Neuron (in vitro differentiated cells): ENCODE results near the gene USP44.
A peak's percentile ranks its signal among the peaks of the same experiment; 100 is the strongest.
"Not testable (repeated sequence)": the region's sequence is repeated elsewhere in the genome, so short reads cannot be mapped to it uniquely, and the experiment has no call there.

ENCODE experiments used
- H2AFZ ChIP-seq: one replicate; pipeline ENCODE4 v1.6.1; 2013; ENCODE audit warnings: low read depth, mild to moderate bottlenecking, inconsistent platforms, low read length, moderate library complexity
- H3K27me3 ChIP-seq: one replicate; pipeline ENCODE4 v1.6.1; 2013; ENCODE audit warnings: low read length; ENCODE audit not compliant: insufficient read depth
- H3K36me3 ChIP-seq: one replicate; pipeline ENCODE4 v1.6.1; 2013; ENCODE audit warnings: low read length; ENCODE audit not compliant: insufficient read depth
- H3K4me1 ChIP-seq: one replicate; pipeline ENCODE4 v1.6.1; 2013; ENCODE audit warnings: low read length; ENCODE audit not compliant: insufficient read depth
- H3K4me3 ChIP-seq: 2 replicates; pipeline ENCODE4 v1.5.1; 2013; ENCODE audit warnings: mild to moderate bottlenecking, low read length, moderate library complexity
- H3K9me3 ChIP-seq: one replicate; pipeline ENCODE4 v1.6.1; 2013; ENCODE audit warnings: low read length

The USP44 gene

GRCh38 chr12:95484524-95484923 lies 66.8 kb downstream of the USP44 start:
- Histone ChIP-seq H2AFZ (no peak overlapping the region), H3K4me1 (no peaks in the 10 kb centered on the region), H3K4me3 (no peak overlapping the region), H3K27me3 (no peaks in the 10 kb centered on the region), H3K9me3 (no peaks in the 10 kb centered on the region), H3K36me3 (peaks cover 52% of the 10 kb centered on the region)

- not testable (repeated sequence) for H3K4me3 ChIP-seq, H3K27me3 ChIP-seq, H3K9me3 ChIP-seq, H3K4me1 ChIP-seq, H2AFZ ChIP-seq
- H3K36me3 ChIP-seq: peaks cover 65% of the 10 kb centered on the region
These were observed 68.7 kb downstream of the USP44 start for GRCh38 chr12:95482564-95482963.

GRCh38 chr12:95481888-95482287 lies 69.4 kb downstream of the USP44 start:
- no peak overlapping the region for H3K4me3 ChIP-seq
- H3K27me3 ChIP-seq: no peaks in the 10 kb centered on the region
- no peak overlapping the region for H2AFZ ChIP-seq
- H3K36me3 ChIP-seq: peaks cover 66% of the 10 kb centered on the region
- H3K9me3 ChIP-seq: no peaks in the 10 kb centered on the region
- no peaks in the 10 kb centered on the region for H3K4me1 ChIP-seq

- no peaks in the 10 kb centered on the region for H3K4me1 ChIP-seq
- no peak overlapping the region for H3K4me3 ChIP-seq
- no peak overlapping the region for H2AFZ ChIP-seq
- no peaks in the 10 kb centered on the region for H3K27me3 ChIP-seq
- peaks cover 65% of the 10 kb centered on the region for H3K36me3 ChIP-seq
- no peaks in the 10 kb centered on the region for H3K9me3 ChIP-seq
These were observed 70.2 kb downstream of the USP44 start for GRCh38 chr12:95481072-95481471.

- Histone ChIP-seq H3K27me3 (no peaks in the 10 kb centered on the region), H3K4me3 (no peak overlapping the region), H3K36me3 (peaks cover 62% of the 10 kb centered on the region), H3K9me3 (no peaks in the 10 kb centered on the region), H3K4me1 (peaks cover 6% of the 10 kb centered on the region), H2AFZ (no peak overlapping the region)
These were observed 71.0 kb downstream of the USP44 start for GRCh38 chr12:95480230-95480629.

- H3K9me3 ChIP-seq: no peaks in the 10 kb centered on the region
- peaks cover 37% of the 10 kb centered on the region for H3K36me3 ChIP-seq
- no peak overlapping the region for H2AFZ ChIP-seq
- H3K27me3 ChIP-seq: no peaks in the 10 kb centered on the region
- peaks cover 15% of the 10 kb centered on the region for H3K4me1 ChIP-seq
- peak overlapping the region; percentile 78 for H3K4me3 ChIP-seq
These were observed 76.7 kb downstream of the USP44 start for GRCh38 chr12:95474660-95474958.

- peaks cover 33% of the 10 kb centered on the region for H3K36me3 ChIP-seq
- peaks cover 15% of the 10 kb centered on the region for H3K4me1 ChIP-seq
- H3K9me3 ChIP-seq: no peaks in the 10 kb centered on the region
- H2AFZ ChIP-seq: peak within 1 kb of the TSS; percentile 92
- no peaks in the 10 kb centered on the region for H3K27me3 ChIP-seq
- H3K4me3 ChIP-seq: peak within 1 kb of the TSS; percentile 78
These were observed 77.2 kb downstream of the USP44 start, which contains the start of gene METAP2 for GRCh38 chr12:95473884-95474659. METAP2 (plus strand) TSS chr12:95474152; CDS start chr12:95474180, 28 bp downstream.

- H3K4me3 ChIP-seq: peak overlapping the region; percentile 78
- H2AFZ ChIP-seq: peak overlapping the region; percentile 92
- peaks cover 15% of the 10 kb centered on the region for H3K4me1 ChIP-seq
- no peaks in the 10 kb centered on the region for H3K9me3 ChIP-seq
- peaks cover 2% of the 10 kb centered on the region for H3K27me3 ChIP-seq
- H3K36me3 ChIP-seq: peaks cover 26% of the 10 kb centered on the region
These were observed 77.9 kb downstream of the USP44 start for GRCh38 chr12:95473231-95473883.

GRCh38 chr12:95470300-95470699 lies 81.0 kb downstream of the USP44 start:
- H3K4me3 ChIP-seq: no peak overlapping the region
- H3K36me3 ChIP-seq: no peaks in the 10 kb centered on the region
- H2AFZ ChIP-seq: no peak overlapping the region
- peaks cover 2% of the 10 kb centered on the region for H3K27me3 ChIP-seq
- H3K4me1 ChIP-seq: peaks cover 10% of the 10 kb centered on the region
- no peaks in the 10 kb centered on the region for H3K9me3 ChIP-seq
